Midbrain (tissue), 1 donor: ENCODE measurements around the gene PARD3B.

Experiments used
- DNase-seq: peaks from one replicate; lab custom pipeline; 2025; lab: John Stamatoyannopoulos, UW

PARD3B gene

GRCh38 chr2:205013586-205013985, 468.3 kb downstream of the PARD3B start:
- DNase-seq, result no peak

- no peak for DNase-seq
Observed at GRCh38 chr2:205014201-205014600, 468.9 kb downstream of the PARD3B start.

- DNase-seq, result peak; percentile 39
Observed at GRCh38 chr2:205017381-205017780, 472.1 kb downstream of the PARD3B start.

GRCh38 chr2:205017912-205018311, 472.6 kb downstream of the PARD3B start:
- no peak for DNase-seq

GRCh38 chr2:205020673-205021072, 475.4 kb downstream of the PARD3B start:
- no peak for DNase-seq

- peak; percentile 44 for DNase-seq
Observed at GRCh38 chr2:205022841-205023240, 477.6 kb downstream of the PARD3B start.

- DNase-seq, result peak; percentile 56
Observed at GRCh38 chr2:205024822-205025518, 479.7 kb downstream of the PARD3B start.

- DNase-seq, result no peak
Observed at GRCh38 chr2:205025580-205026240, 480.4 kb downstream of the PARD3B start.

- DNase-seq, result no peak
Observed at GRCh38 chr2:205030695-205031094, 485.4 kb downstream of the PARD3B start.

- DNase-seq, result no peak
Observed at GRCh38 chr2:205032093-205032551, 486.8 kb downstream of the PARD3B start.

- no peak for DNase-seq
Observed at GRCh38 chr2:205033431-205033830, 488.2 kb downstream of the PARD3B start.

GRCh38 chr2:205034034-205034433, 488.8 kb downstream of the PARD3B start:
- DNase-seq, result no peak

- no peak for DNase-seq
Observed at GRCh38 chr2:205040323-205040722, 495.0 kb downstream of the PARD3B start.

GRCh38 chr2:205041472-205042130, 496.3 kb downstream of the PARD3B start:
- no peak for DNase-seq

- DNase-seq, result no peak
Observed at GRCh38 chr2:205043285-205043684, 498.0 kb downstream of the PARD3B start.

- no peak for DNase-seq
Observed at GRCh38 chr2:205045706-205046105, 500.4 kb downstream of the PARD3B start.

GRCh38 chr2:205047273-205047839, 502.1 kb downstream of the PARD3B start:
- DNase-seq, result no peak

GRCh38 chr2:205051417-205051816, 506.1 kb downstream of the PARD3B start:
- DNase-seq, result no peak

GRCh38 chr2:205052781-205053180, 507.5 kb downstream of the PARD3B start:
- no peak for DNase-seq

- no peak for DNase-seq
Observed at GRCh38 chr2:205053827-205054410, 508.6 kb downstream of the PARD3B start.

GRCh38 chr2:205054789-205055188, 509.5 kb downstream of the PARD3B start:
- DNase-seq, result no peak

- DNase-seq, result no peak
Observed at GRCh38 chr2:205055251-205055650, 510.0 kb downstream of the PARD3B start.
